ENCODE results near the gene ALOX5. TPM values are rescaled to one million over a fixed set of nuclear protein-coding genes. Genes with fewer than 3 reads are reported as not detected.
A peak's percentile ranks its signal among the peaks of the same experiment; 100 is the strongest.

ALOX5 gene
- total and polyA plus RNA-seq, 2 donors (not counting 1 experiment from before 2014, with no cell fraction given): 354 to 888 TPM

DNA sequence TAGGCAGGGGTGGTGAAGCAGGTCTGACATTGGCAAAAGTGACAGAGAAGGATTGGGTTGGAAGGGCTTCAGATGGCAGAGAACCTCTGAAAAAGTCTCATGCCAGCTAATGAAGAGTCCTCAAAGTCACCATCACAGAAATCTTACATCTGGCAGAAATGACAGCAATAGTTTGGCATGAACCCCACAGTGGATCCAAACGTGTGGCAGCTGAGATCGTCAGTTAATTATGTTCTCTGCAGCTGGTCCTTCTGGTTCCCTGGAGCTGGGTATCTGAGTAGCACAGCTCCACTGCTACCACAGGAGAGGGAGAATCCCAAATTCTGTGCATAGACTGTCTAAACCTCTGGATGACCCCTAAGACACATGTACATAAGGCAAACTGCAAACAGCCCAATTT, 73.4 kb downstream of the ALOX5 start:
- intact Hi-C loops (cut with micrococcal nuclease): no loop called here
- no peaks in the 10 kb centered on the region for H3K27me3 Mint-ChIP-seq
- CTCF ChIA-PET: interaction anchor here (1.1 kb wide), 1 partner anchor 12 kb away, joined by 4 read pairs; no protein-coding TSS in a partner anchor

DNA sequence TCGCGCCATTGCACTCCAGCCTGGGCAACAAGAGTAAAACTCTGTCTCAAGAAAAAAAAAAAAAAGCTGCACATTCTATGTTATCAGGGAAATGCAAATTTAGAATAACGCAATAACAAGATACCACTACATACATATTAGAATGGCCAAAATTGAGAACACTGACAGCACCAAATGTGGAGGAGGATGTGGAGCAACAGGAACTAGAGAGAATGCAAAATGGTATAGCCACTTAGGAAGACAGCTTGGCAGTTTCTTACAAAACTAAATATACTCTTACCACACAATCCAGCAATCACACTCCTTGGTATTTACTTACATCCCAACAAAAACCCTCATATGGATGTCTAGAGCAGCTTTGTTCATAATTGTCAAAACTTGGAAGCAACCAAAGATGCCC, 76.8 kb downstream of the ALOX5 start:
- WGBS (ENCODE audit: insufficient coverage): no CpG with 5 or more reads among the region's 3 CpGs
- no peaks in the 10 kb centered on the region for H3K27me3 Mint-ChIP-seq
- ATAC-seq (ENCODE audit: low read depth): no peak

More for the DNA sequence above, 73.4 kb downstream of the ALOX5 start:
- H2AFZ ChIP-seq (ENCODE audit: insufficient read depth, low read depth, low read length, poor library complexity, severe bottlenecking): no peak overlapping the region
- TF ChIP-seq CTCF (IDR thresholded peaks at IDR 0.05): no peak
- no peak for TF ChIP-seq EZH2 (IDR thresholded peaks at IDR 0.05; ENCODE audit: borderline replicate concordance, insufficient read depth, low read depth, low read length, poor library complexity, severe bottlenecking)
- no peak overlapping the region for H3K4me3 ChIP-seq (ENCODE audit: control extremely low read depth in 1 of 5, extremely low read depth in 1 of 5, insufficient read depth in 1 of 5, low read depth in 2 of 5, low read length in 4 of 5)
- DNase-seq (no peak), ATAC-seq (ENCODE audit: low read depth) (no peak)
- H4K20me1 ChIP-seq (ENCODE audit: control insufficient read depth, insufficient read depth, low read length, poor library complexity, severe bottlenecking): no peaks in the 10 kb centered on the region
- H3K4me3 Mint-ChIP-seq: no peak overlapping the region
- H3K27ac Mint-ChIP-seq: peak overlapping the region; percentile 22
- peaks cover 0 to 2% (median 0%) of the 10 kb centered on the region in 3 donors for H3K9me3 ChIP-seq (ENCODE audit: control extremely low read depth in 1 of 3, control insufficient read depth in 2 of 3, insufficient read depth in 1 of 3, low read length in 2 of 3)
- no peak overlapping the region for H3K9ac ChIP-seq (ENCODE audit: low read length)
- H3K36me3 ChIP-seq (replicated peaks in 1 of 2; ENCODE audit: control extremely low read depth in 1 of 2, control insufficient read depth in 1 of 2, extremely low read depth in 1 of 2, insufficient read depth in 2 of 2, low read length in 1 of 2): peaks cover 0 to 26% of the 10 kb centered on the region in 2 experiments
- H3K9me3 Mint-ChIP-seq (ENCODE audit: insufficient read depth): peaks cover 4% of the 10 kb centered on the region
- WGBS (ENCODE audit: insufficient coverage): 94% methylated on average over 2 of the region's 2 CpGs
- no peaks in the 10 kb centered on the region for H3K4me1 ChIP-seq (ENCODE audit: control insufficient read depth in 2 of 2, insufficient read depth in 2 of 2, low read length in 2 of 2)
- H3K4me2 ChIP-seq (replicated peaks; ENCODE audit: low read depth, low read length, poor library complexity, severe bottlenecking): no peak overlapping the region
- no peak overlapping the region for H3K27ac ChIP-seq (ENCODE audit: low read length in 2 of 2)
- peaks cover 1% of the 10 kb centered on the region for H3K4me1 Mint-ChIP-seq
- H3K79me2 ChIP-seq (ENCODE audit: control insufficient read depth, insufficient read depth, low read length): no peaks in the 10 kb centered on the region
- no peaks in the 10 kb centered on the region for H3K27me3 ChIP-seq (replicated peaks in 1 of 4; ENCODE audit: control extremely low read depth in 1 of 4, control insufficient read depth in 3 of 4, insufficient read depth in 4 of 4, low read length in 3 of 4)
- POLR2A ChIA-PET: no interaction called here

More for the DNA sequence above, 76.8 kb downstream of the ALOX5 start:
- peaks cover 18% of the 10 kb centered on the region for H3K79me2 ChIP-seq (ENCODE audit: control insufficient read depth, insufficient read depth, low read length)
- H3K9me3 Mint-ChIP-seq (ENCODE audit: insufficient read depth): peaks cover 4% of the 10 kb centered on the region
- H3K4me3 Mint-ChIP-seq: no peak overlapping the region
- no peak overlapping the region for H3K4me2 ChIP-seq (replicated peaks; ENCODE audit: low read depth, low read length, poor library complexity, severe bottlenecking)
- intact Hi-C loops (cut with micrococcal nuclease): no loop called here
- POLR2A ChIA-PET: interaction anchor here (1.7 kb wide), 1 partner anchor 10 kb away, joined by 5 read pairs; no protein-coding TSS in a partner anchor
- H4K20me1 ChIP-seq (ENCODE audit: control insufficient read depth, insufficient read depth, low read length, poor library complexity, severe bottlenecking): no peaks in the 10 kb centered on the region
- H2AFZ ChIP-seq (ENCODE audit: insufficient read depth, low read depth, low read length, poor library complexity, severe bottlenecking): no peak overlapping the region
- peaks cover 9 to 12% of the 10 kb centered on the region in 2 donors for H3K4me1 ChIP-seq (ENCODE audit: control insufficient read depth in 2 of 2, insufficient read depth in 2 of 2, low read length in 2 of 2)
- H3K4me3 ChIP-seq (ENCODE audit: control extremely low read depth in 1 of 5, extremely low read depth in 1 of 5, insufficient read depth in 1 of 5, low read depth in 2 of 5, low read length in 4 of 5): no peak overlapping the region
- no peak for DNase-seq
- peaks cover 20% of the 10 kb centered on the region for H3K4me1 Mint-ChIP-seq
- H3K36me3 ChIP-seq (replicated peaks in 1 of 2; ENCODE audit: control extremely low read depth in 1 of 2, control insufficient read depth in 1 of 2, extremely low read depth in 1 of 2, insufficient read depth in 2 of 2, low read length in 1 of 2): peaks cover 0 to 23% of the 10 kb centered on the region in 2 experiments
- no peak for TF ChIP-seq CTCF (IDR thresholded peaks at IDR 0.05)
- TF ChIP-seq EZH2 (IDR thresholded peaks at IDR 0.05; ENCODE audit: borderline replicate concordance, insufficient read depth, low read depth, low read length, poor library complexity, severe bottlenecking): no peak
- CTCF ChIA-PET: interaction anchor here (1.2 to 1.3 kb wide), 2 partner anchors 10 to 14 kb away, joined by 4 to 6 read pairs; no protein-coding TSS in a partner anchor
- H3K9me3 ChIP-seq (ENCODE audit: control extremely low read depth in 1 of 3, control insufficient read depth in 2 of 3, insufficient read depth in 1 of 3, low read length in 2 of 3): peaks cover 0 to 2% (median 0%) of the 10 kb centered on the region in 3 donors
- no peak overlapping the region for H3K9ac ChIP-seq (ENCODE audit: low read length)
- no peak overlapping the region for H3K27ac ChIP-seq (ENCODE audit: low read length in 2 of 2)
- H3K27ac Mint-ChIP-seq: no peak overlapping the region
- H3K27me3 ChIP-seq (replicated peaks in 1 of 4; ENCODE audit: control extremely low read depth in 1 of 4, control insufficient read depth in 3 of 4, insufficient read depth in 4 of 4, low read length in 3 of 4): no peaks in the 10 kb centered on the region
